ENCODE data around the gene KCNQ1OT1.
"Not testable (repeated sequence)": the region's sequence is repeated elsewhere in the genome, so short reads cannot be mapped to it uniquely, and the experiment has no call there.

The KCNQ1OT1 gene

GRCh38 chr11:2650343-2650867 is 49.4 kb downstream of the KCNQ1OT1 start:
- DNase-seq: no peak

DNA sequence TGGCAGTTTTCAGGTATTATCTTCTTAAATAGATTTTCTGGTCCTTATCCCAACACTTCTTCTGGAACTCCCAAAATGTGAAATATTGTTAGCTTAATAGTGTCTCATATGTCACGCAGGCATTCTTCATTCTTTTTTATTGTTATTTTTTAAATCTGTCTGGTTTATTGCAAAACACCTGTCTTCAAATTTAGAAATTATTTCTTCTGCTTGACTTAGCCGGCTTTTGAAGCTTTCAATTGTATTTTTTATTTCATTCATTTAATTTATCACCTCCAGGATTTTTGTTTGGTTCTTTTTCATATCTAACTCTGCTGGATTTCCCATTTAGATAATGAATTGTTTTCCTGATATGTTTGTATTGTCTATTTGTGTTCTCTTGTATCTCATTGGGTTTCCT is 49.9 kb downstream of the KCNQ1OT1 start:
- DNase-seq: no peak

- no peak for DNase-seq
These were observed 50.4 kb downstream of the KCNQ1OT1 start for GRCh38 chr11:2649400-2649799.

DNA sequence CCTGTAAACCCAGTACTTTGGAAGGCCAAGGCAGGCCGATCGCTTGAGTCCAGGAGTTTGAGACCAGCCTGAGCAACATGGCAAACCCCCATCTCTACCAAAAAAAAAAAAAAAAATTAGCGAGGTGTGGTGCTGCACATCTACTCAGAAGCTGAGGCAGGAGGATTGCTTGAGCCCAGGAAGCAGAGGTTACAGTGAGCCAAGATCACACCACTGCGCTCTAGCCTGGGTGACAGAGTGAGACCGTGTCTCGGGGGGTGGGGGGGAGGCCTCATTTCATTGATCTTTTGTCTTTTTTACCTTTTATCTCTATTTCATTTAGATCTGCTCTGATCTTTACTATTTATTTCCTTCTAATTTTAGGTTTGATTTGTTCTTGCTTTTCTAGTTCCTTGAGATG is 51.8 kb downstream of the KCNQ1OT1 start:
- DNase-seq: no peak

- DNase-seq: no peak
These were observed 52.6 kb downstream of the KCNQ1OT1 start for GRCh38 chr11:2647167-2647566.

DNA sequence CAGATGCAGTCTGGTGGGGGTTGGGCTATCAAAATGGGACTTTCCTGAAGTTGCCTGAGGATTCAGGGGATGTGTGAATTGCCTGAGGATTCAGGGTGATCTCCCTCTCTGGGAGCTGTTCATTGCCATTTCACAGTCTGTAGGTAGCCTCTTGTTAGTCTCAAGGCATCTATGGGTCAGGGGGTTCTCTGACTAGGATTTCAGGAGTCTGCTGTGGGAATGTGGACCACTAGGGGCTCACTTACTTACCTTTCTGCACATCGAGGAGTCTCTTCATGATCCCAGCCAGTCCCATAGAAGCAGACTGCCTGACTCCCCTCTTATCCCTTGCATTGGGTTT is 54.0 kb downstream of the KCNQ1OT1 start:
- DNase-seq: no peak

- no peak for DNase-seq
These were observed 54.7 kb downstream of the KCNQ1OT1 start for GRCh38 chr11:2644844-2645778.

- no peak for DNase-seq
These were observed 56.0 kb downstream of the KCNQ1OT1 start for GRCh38 chr11:2643746-2644145.

DNA sequence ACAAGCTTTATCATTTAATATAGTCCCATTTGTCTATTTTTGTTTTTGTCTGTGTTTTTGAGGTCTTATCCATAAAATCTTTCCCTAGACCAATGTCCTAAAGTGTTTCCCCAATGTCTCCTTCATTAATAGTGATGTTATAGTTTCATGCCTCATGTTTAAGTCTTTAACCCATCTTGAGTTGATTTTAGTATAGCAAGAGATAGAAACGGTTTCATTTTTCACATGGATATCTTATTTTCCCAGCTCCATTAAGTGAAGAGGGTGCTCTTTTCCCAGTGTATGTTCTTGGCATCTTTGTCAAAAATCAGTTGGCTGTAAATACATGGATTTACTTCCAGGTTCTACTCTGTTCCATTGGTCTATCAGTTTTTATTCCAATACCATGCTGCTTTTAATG is 58.2 kb downstream of the KCNQ1OT1 start:
- no peak for DNase-seq

DNA sequence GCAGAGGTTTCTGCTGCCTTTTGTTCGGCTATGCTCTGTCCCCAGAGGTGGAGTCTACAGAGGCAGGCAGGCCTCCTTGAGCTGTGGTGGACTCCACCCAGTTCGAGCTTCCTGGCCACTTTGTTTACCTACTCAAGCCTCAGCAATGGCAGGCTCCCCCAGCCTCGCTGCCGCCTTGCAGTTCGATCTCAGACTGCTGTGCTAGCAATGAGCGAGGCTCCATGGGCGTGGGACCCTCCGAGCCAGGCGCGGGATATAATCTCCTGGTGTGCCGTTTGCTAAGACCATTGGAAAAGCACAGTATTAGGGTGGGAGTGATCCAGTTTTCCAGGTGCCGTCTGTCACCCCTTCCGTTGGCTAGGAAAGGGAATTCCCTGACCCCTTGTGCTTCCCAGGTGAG is 60.0 kb downstream of the KCNQ1OT1 start:
- DNase-seq: not testable (repeated sequence)

GRCh38 chr11:2631161-2631560 is 68.6 kb downstream of the KCNQ1OT1 start:
- no peak for DNase-seq

GRCh38 chr11:2630679-2631078 is 69.1 kb downstream of the KCNQ1OT1 start:
- DNase-seq: no peak

DNA sequence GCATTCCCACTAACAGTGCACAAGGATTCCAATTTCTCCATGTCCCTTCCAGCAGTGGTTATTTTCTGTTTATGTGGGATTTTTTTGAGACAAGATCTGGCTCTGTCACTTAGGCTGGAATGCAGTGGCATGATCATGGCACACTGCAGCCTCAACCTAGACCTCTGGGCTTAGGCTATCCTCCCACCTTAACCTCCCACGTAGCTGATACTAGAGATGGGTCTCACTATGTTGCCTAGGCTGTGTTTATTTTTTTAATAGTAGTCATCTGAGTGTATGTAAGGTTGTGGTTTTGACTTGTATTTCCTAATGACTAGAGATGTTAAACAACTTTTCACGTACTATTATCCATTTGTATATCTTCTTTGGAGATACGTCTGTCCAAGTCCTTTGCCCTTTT is 74.6 kb downstream of the KCNQ1OT1 start:
- no peak for DNase-seq

DNA sequence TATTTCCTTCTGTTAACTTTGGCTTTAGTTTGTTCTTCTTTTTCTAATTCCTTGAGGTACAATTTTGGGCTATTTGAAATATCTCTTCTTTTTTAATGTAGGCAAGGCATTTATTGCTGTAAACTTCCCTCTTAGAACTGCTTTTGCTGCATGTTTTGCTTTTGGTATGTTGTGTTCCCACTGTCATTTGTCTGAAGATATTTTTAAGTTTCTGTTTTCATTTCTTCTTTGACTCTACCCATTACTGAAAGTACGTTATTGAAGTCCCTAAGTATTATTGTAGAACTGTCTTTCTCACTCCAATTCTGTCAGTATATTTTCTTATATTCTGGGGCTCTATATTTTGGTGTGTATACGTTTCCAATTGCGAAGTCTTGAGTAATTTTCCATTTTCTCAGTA is 77.9 kb downstream of the KCNQ1OT1 start:
- no peak for DNase-seq

- no peak for DNase-seq
These were observed 86.8 kb downstream of the KCNQ1OT1 start for GRCh38 chr11:2612884-2613571.

GRCh38 chr11:2609345-2609744 is 90.4 kb downstream of the KCNQ1OT1 start:
- no peak for DNase-seq

- no peak for DNase-seq
These were observed 100.1 kb downstream of the KCNQ1OT1 start for GRCh38 chr11:2599561-2600189.

DNA sequence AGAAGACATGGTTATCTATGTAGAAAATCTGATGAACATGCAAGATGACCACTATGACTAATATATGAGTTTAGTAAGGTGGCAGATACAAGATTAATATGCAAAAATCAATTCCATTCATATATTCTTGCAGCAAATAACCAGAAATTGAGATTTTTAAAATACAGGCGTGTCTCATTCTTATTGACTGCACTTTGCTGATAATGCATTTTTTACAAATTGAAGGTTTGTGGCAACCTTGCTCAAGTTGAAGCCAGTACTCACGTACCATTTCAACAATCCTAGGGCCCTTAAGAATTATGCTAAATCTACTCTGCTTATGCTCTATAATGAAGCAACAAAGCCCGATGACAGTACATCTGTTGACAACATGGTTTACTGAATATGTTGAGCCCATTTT is 104.6 kb downstream of the KCNQ1OT1 start:
- DNase-seq: no peak

DNA sequence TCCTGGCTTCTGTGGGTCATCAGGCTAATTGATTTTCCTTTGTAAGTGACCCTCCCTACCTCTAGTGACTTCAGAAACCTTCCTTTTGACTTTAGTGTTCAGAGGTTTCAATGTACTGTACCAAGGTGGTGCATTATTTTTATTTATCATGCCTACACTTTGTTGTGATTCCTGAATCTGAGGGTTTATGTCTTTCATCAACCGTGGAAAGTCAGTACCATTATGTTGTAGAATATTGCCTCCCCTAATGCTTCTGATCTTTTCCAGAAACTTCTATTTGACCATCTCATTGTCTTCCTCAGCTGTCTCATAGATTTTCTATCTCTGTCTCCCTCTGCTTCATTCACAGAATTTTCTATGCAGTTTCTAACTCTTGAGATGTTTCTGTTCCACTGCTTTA is 105.5 kb downstream of the KCNQ1OT1 start:
- DNase-seq: no peak

GRCh38 chr11:2593393-2593950 is 106.3 kb downstream of the KCNQ1OT1 start:
- DNase-seq: no peak

DNA sequence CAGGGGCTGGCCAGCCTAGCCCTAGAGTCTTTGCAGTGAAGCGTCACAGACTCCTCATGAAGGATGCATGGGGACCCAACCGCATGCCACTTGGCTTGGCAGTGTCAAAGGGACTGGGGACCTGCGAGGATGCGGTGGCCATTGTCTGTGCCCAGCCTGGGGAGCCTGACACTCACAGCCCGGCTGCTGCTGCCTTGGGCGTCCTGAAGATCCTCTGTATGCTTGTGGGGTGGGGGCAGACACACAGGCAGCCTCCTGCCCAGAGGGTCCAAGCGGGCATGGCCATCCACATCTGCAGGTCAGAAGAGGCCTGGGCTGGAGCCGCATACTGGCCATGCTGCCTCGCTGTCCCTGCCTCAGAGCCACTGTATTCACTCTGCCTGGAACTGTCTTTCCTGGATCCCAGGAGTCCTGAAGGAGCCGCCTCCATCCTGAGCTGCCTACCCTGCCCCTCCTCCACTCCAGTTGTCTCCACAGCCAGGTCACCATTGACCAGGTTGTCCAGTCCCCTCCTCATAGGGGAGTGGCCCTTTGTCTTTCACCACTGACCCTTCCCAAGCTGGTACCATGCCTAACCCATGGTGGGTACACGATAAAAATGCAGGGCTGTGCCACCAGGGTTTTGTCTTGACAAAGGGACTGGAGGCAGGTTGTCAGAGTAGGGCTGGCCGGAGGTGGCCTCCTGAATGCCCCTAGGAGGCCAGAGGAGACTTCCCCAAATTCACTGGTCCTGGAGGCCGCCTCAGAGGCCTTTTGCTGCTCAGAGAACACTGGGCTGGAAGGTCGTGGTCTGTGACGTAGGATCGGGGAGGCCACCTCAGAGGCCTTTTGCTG is 107.0 kb downstream of the KCNQ1OT1 start:
- no peak for DNase-seq

- no peak for DNase-seq
These were observed 108.0 kb downstream of the KCNQ1OT1 start for GRCh38 chr11:2591805-2592204.
